ENCODE measurements around the gene SPATA31E1.

- TF ChIP-seq, protein P1, sequence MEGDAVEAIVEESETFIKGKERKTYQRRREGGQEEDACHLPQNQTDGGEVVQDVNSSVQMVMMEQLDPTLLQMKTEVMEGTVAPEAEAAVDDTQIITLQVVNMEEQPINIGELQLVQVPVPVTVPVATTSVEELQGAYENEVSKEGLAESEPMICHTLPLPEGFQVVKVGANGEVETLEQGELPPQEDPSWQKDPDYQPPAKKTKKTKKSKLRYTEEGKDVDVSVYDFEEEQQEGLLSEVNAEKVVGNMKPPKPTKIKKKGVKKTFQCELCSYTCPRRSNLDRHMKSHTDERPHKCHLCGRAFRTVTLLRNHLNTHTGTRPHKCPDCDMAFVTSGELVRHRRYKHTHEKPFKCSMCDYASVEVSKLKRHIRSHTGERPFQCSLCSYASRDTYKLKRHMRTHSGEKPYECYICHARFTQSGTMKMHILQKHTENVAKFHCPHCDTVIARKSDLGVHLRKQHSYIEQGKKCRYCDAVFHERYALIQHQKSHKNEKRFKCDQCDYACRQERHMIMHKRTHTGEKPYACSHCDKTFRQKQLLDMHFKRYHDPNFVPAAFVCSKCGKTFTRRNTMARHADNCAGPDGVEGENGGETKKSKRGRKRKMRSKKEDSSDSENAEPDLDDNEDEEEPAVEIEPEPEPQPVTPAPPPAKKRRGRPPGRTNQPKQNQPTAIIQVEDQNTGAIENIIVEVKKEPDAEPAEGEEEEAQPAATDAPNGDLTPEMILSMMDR (IDR thresholded peaks at IDR 0.05), result no peak
- no peak for TF ChIP-seq EZH2 (IDR thresholded peaks at IDR 0.05)
- TF ChIP-seq EZH2phosphoT487 (IDR thresholded peaks at IDR 0.05), result no peak
Measured at GRCh38 chr9:87896891-87897290, 14.2 kb downstream of the SPATA31E1 start.
